H1 (cell line): ENCODE data around the gene RANGRF. TPM values are rescaled to one million over a fixed set of nuclear protein-coding genes. Genes with fewer than 3 reads are reported as not detected.

ENCODE experiments used
- GABPA ChIP-seq: IDR thresholded peaks from 2 replicates; pipeline ENCODE4 v1.6.1; 2011; ENCODE audit warnings: mild to moderate bottlenecking, low read length, moderate library complexity, borderline replicate concordance; ENCODE audit not compliant: insufficient read depth
- SP1 ChIP-seq: IDR thresholded peaks from 2 replicates; pipeline ENCODE4 v1.6.1; 2011; ENCODE audit warnings: low read depth, low read length
- polyA plus RNA-seq, 7 experiments: library from polyadenylated mRNA; depleted of rRNA in 3 of 7; stranded (reverse) in 5 of 7; unstranded in 2 of 7; fragments of >200 nt in 5 of 7; fragments of 200-250 nt in 2 of 7; gene quantifications; 1 replicate in 5 of 7; 2 replicates in 1 of 7; 4 replicates in 1 of 7; pipeline versions ENCODE4 v1.2.1 to v1.2.3, GENCODE V29; 2011 to 2013; ENCODE audit warnings: missing spikeins in 2 of 7, mixed read lengths in 2 of 7
- total RNA-seq: library from RNA; stranded (reverse); fragmentation: NEBNext Ultra II Directional; extraction: Animal tissue kit (Norgen Biotek cat#: 25700); gene quantifications from 2 replicates; pipeline ENCODE4 v1.2.1, GENCODE V29; 2021
- TF ChIP-seq, protein P1 (sequence below), 3 experiments: IDR thresholded peaks; 1 replicate in 2 of 3; 2 replicates in 1 of 3; pipeline versions ENCODE4 v1.5.1 to v1.6.1; 2011; ENCODE audit warnings: low read length in 3 of 3, mild to moderate bottlenecking in 3 of 3, inconsistent platforms in 2 of 3, low read depth in 1 of 3, moderate library complexity in 1 of 3; ENCODE audit not compliant: insufficient read depth in 1 of 3; ENCODE audit errors: control extremely low read depth in 1 of 3

Gene RANGRF
- total and polyA plus RNA-seq, 2 of the 8 experiments (the other 6 are each of a cell fraction or from before 2014, with no cell fraction given), result 36.9 to 49.6 TPM

GRCh38 chr17:8264836-8265542, 23.5 kb upstream of the RANGRF start (continued):
- TF ChIP-seq SP1 (no peak), GABPA (no peak)
- TF ChIP-seq, protein P1, sequence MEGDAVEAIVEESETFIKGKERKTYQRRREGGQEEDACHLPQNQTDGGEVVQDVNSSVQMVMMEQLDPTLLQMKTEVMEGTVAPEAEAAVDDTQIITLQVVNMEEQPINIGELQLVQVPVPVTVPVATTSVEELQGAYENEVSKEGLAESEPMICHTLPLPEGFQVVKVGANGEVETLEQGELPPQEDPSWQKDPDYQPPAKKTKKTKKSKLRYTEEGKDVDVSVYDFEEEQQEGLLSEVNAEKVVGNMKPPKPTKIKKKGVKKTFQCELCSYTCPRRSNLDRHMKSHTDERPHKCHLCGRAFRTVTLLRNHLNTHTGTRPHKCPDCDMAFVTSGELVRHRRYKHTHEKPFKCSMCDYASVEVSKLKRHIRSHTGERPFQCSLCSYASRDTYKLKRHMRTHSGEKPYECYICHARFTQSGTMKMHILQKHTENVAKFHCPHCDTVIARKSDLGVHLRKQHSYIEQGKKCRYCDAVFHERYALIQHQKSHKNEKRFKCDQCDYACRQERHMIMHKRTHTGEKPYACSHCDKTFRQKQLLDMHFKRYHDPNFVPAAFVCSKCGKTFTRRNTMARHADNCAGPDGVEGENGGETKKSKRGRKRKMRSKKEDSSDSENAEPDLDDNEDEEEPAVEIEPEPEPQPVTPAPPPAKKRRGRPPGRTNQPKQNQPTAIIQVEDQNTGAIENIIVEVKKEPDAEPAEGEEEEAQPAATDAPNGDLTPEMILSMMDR (IDR thresholded peaks at IDR 0.05; ENCODE audit: control extremely low read depth in 1 of 3, insufficient read depth in 1 of 3, low read depth in 1 of 3, low read length in 3 of 3), result no peak
